22Rv1 (cell line): Measurements from ENCODE around the gene CMTM7.

Experiments
- H3K27ac ChIP-seq: fragments of 450-650 bp; 2 replicates; pipeline ENCODE4 v1.5.1; 2017
- ZFX ChIP-seq: fragments of 450-650 bp; IDR thresholded peaks from 2 replicates; pipeline ENCODE4 v1.6.1; 2017; ENCODE audit warnings: antibody characterized with exemption, borderline replicate concordance
- TF ChIP-seq, protein P1 (sequence below): fragments of 450-650 bp; IDR thresholded peaks from 2 replicates; pipeline ENCODE4 v1.5.1; 2017; ENCODE audit warnings: mild to moderate bottlenecking

Gene CMTM7

DNA sequence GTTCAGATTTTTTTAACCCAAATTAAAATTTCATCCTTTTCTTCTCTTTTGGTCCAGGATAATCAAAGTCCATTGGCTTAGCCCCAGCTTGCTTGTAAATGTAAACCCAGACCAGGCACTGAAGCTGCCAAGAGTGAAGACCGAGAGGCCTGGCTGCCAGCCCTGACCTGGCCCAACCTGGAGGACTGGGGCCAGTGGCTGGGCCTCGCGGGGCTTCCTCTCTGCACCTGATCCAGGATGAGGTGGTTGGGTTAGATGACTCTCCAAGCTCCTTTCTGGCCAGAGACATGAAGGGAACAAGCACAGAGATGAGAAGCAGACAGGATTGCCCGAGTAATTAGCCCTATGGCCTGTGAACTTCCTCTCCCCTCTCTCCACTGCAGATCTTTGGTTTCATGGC, 60.4 kb downstream of the CMTM7 start:
- no peak overlapping the region for H3K27ac ChIP-seq
- TF ChIP-seq, protein P1, sequence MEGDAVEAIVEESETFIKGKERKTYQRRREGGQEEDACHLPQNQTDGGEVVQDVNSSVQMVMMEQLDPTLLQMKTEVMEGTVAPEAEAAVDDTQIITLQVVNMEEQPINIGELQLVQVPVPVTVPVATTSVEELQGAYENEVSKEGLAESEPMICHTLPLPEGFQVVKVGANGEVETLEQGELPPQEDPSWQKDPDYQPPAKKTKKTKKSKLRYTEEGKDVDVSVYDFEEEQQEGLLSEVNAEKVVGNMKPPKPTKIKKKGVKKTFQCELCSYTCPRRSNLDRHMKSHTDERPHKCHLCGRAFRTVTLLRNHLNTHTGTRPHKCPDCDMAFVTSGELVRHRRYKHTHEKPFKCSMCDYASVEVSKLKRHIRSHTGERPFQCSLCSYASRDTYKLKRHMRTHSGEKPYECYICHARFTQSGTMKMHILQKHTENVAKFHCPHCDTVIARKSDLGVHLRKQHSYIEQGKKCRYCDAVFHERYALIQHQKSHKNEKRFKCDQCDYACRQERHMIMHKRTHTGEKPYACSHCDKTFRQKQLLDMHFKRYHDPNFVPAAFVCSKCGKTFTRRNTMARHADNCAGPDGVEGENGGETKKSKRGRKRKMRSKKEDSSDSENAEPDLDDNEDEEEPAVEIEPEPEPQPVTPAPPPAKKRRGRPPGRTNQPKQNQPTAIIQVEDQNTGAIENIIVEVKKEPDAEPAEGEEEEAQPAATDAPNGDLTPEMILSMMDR = no peak
- TF ChIP-seq ZFX = no peak

DNA sequence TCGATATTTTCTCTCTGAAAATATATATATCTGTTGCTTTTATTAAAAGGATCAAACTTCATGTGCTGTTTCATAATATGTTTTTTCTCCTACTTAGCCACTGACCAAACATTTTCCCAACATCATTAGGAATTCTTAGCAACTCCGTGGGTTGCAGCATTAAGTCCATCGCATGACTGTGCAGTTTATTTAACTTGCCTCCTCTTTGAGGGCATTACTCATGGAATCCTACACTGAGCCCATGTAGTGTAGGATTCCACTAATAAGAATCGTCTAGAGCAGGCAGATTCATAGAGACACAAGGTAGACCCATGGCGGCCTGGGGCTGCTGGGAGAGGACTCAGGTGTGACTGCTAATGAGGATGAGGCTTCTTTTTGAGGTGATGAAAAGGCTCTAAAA, 61.7 kb downstream of the CMTM7 start:
- TF ChIP-seq ZFX = no peak
- TF ChIP-seq, protein P1 = no peak
- H3K27ac ChIP-seq = no peak overlapping the region

DNA sequence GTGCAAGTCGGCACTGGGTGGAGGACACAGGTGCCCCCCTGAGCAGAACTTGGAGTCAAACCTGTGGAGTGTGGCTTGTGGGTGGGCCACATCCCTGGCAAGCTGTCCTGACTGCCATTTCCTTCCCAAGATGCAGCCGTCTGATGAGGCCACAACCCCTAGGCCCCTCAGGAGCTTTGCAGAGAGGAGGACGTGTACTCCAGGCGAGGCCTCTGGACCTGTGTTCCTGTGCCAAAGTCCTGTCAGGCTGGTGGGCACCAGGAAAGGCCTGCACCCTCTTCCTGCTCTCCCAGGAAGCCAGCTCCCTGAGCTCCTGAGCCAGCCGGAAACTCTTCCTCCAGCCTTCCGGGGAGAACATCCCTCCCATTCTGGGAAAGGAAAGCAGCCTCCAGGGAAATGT, 62.5 kb downstream of the CMTM7 start:
- no peak overlapping the region for H3K27ac ChIP-seq
- TF ChIP-seq, protein P1 = no peak
- no peak for TF ChIP-seq ZFX

- H3K27ac ChIP-seq = no peak overlapping the region
Measured at GRCh38 chr3:32454731-32455608, 63.3 kb downstream of the CMTM7 start.

GRCh38 chr3:32455609-32456428, 64.2 kb downstream of the CMTM7 start:
- no peak overlapping the region for H3K27ac ChIP-seq
- TF ChIP-seq, protein P1 = no peak
- no peak for TF ChIP-seq ZFX

More at GRCh38 chr3:32454731-32455608, 63.3 kb downstream of the CMTM7 start:
- TF ChIP-seq ZFX = no peak
- TF ChIP-seq, protein P1 = no peak

DNA sequence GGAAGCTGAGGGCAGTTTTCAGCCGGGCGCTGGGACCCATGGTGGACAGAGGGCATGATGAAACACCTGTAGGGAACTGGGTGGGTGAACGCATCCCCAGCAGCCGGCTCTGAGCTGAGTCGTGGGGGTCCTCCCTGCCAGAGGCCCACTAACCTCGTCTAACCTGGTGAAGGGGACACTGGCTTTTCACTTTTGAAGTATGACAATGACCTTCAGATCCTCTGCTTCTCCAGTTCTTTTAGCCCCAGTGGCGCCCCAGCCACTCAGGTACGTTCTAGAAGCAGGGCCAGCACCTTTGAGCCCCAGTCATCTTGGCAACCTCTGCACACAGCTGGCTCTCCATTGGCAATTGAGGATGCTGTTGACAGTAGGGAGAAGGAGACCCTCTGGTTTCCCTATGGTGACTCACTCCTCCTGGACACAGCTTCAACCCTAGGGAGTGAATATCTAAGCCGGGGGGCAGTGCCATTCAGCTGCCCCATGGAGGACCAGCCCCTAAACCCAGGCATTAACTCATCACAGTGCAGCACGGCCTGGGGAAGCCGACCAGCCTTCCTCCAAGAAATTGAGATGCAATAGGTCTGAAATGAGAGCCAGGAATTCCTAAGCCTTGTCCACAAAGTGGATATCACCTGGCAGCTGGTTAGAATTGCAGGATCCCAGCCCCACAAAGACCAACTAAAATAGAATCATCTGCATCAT, 64.9 kb downstream of the CMTM7 start:
- H3K27ac ChIP-seq = no peak overlapping the region
- TF ChIP-seq, protein P1 = no peak
- TF ChIP-seq ZFX = no peak
